ENCODE results near the gene MBNL1.

GRCh38 chr3:152225201-152225600 is 43.5 kb upstream of the MBNL1 start:
- TF ChIP-seq CTCF (IDR thresholded peaks at IDR 0.05; ENCODE audit: low read depth, low read length, missing input control) (no peak), ATF3 (IDR thresholded peaks at IDR 0.05) (no peak), TAF1 (conservative IDR thresholded peaks at IDR 0.05) (no peak), YY1 (IDR thresholded peaks at IDR 0.05) (no peak), MAX (IDR thresholded peaks at IDR 0.05) (no peak), SP1 (IDR thresholded peaks at IDR 0.05) (no peak), EGR1 (IDR thresholded peaks at IDR 0.05; ENCODE audit: low read depth in 2 of 2) (no peak), JUND (IDR thresholded peaks at IDR 0.05) (no peak), RAD21 (IDR thresholded peaks at IDR 0.05) (no peak), GABPA (IDR thresholded peaks at IDR 0.05 in 1 of 2, conservative IDR thresholded peaks at IDR 0.05 in 1 of 2) (no peak), FOXA1 (IDR thresholded peaks at IDR 0.05) (no peak), HNF4A (conservative IDR thresholded peaks at IDR 0.05) (no peak)
- TF ChIP-seq, protein P1, sequence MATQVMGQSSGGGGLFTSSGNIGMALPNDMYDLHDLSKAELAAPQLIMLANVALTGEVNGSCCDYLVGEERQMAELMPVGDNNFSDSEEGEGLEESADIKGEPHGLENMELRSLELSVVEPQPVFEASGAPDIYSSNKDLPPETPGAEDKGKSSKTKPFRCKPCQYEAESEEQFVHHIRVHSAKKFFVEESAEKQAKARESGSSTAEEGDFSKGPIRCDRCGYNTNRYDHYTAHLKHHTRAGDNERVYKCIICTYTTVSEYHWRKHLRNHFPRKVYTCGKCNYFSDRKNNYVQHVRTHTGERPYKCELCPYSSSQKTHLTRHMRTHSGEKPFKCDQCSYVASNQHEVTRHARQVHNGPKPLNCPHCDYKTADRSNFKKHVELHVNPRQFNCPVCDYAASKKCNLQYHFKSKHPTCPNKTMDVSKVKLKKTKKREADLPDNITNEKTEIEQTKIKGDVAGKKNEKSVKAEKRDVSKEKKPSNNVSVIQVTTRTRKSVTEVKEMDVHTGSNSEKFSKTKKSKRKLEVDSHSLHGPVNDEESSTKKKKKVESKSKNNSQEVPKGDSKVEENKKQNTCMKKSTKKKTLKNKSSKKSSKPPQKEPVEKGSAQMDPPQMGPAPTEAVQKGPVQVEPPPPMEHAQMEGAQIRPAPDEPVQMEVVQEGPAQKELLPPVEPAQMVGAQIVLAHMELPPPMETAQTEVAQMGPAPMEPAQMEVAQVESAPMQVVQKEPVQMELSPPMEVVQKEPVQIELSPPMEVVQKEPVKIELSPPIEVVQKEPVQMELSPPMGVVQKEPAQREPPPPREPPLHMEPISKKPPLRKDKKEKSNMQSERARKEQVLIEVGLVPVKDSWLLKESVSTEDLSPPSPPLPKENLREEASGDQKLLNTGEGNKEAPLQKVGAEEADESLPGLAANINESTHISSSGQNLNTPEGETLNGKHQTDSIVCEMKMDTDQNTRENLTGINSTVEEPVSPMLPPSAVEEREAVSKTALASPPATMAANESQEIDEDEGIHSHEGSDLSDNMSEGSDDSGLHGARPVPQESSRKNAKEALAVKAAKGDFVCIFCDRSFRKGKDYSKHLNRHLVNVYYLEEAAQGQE (IDR thresholded peaks at IDR 0.05) = no peak
- TF ChIP-seq, protein P2, sequence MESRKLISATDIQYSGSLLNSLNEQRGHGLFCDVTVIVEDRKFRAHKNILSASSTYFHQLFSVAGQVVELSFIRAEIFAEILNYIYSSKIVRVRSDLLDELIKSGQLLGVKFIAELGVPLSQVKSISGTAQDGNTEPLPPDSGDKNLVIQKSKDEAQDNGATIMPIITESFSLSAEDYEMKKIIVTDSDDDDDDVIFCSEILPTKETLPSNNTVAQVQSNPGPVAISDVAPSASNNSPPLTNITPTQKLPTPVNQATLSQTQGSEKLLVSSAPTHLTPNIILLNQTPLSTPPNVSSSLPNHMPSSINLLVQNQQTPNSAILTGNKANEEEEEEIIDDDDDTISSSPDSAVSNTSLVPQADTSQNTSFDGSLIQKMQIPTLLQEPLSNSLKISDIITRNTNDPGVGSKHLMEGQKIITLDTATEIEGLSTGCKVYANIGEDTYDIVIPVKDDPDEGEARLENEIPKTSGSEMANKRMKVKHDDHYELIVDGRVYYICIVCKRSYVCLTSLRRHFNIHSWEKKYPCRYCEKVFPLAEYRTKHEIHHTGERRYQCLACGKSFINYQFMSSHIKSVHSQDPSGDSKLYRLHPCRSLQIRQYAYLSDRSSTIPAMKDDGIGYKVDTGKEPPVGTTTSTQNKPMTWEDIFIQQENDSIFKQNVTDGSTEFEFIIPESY (IDR thresholded peaks at IDR 0.05) = no peak

Data from liver (tissue), 3 donors.